Esophagus squamous epithelium (tissue), 5 donors: ENCODE results near the gene METTL14. TPM values are rescaled to one million over a fixed set of nuclear protein-coding genes. Genes with fewer than 3 reads are reported as not detected.

Experiments used
- DNase-seq: peaks from one replicate; lab custom pipeline; 2025; lab: John Stamatoyannopoulos, UW
- H3K27ac ChIP-seq, 4 donors: fragments of 200-600 bp; sonication (generic); one replicate each; pipeline ENCODE4 v1.5.1; 2016 to 2019; ENCODE audit warnings: mild to moderate bottlenecking in 1 of 4
- H3K27me3 ChIP-seq, 4 donors: fragments of 200-600 bp; sonication (generic); 1 replicate in 3 of 4; 2 replicates in 1 of 4; pipeline versions ENCODE4 v1.5.1 to v1.6.0; 2017 to 2021; ENCODE audit warnings: antibody characterized with exemption in 1 of 4
- H3K36me3 ChIP-seq, 3 donors: fragments of 200-600 bp; sonication (generic); one replicate each; pipeline ENCODE4 v1.5.1; 2016 to 2019
- H3K4me1 ChIP-seq, 3 donors: fragments of 200-600 bp; sonication (generic); one replicate each; pipeline ENCODE4 v1.5.1; 2017 to 2019
- H3K4me3 ChIP-seq, 4 donors: fragments of 200-600 bp; sonication (generic); 1 replicate in 3 of 4; 2 replicates in 1 of 4; pipeline ENCODE4 v1.5.1; 2016 to 2019; ENCODE audit warnings: mild to moderate bottlenecking in 2 of 4, moderate library complexity in 1 of 4
- H3K9me3 ChIP-seq, 3 donors: fragments of 200-600 bp; sonication (generic); one replicate each; pipeline ENCODE4 v1.5.1; 2016 to 2019
- POLR2A ChIP-seq, 4 donors: fragments of 450-650 bp; IDR thresholded peaks; one replicate each; pipeline ENCODE4 v1.6.1; 2017; ENCODE audit warnings: antibody characterized with exemption in 4 of 4, mild to moderate bottlenecking in 4 of 4, moderate library complexity in 3 of 4
- WGBS, 2 donors: methylation state at CpG; one replicate each; pipeline ENCODE4 v1.1.5; 2018; 5-methylcytosine and 5-hydroxymethylcytosine counted together
- intact Hi-C: fragments of 100-400 bp; cut with DNase I; formaldehyde crosslinking; loops from one replicate; pipeline ENCODE4 v1.15.0; 2022
- total RNA-seq, 4 donors: library from RNA; depleted of rRNA; stranded (reverse); fragments of >200 nt; gene quantifications; one replicate each; pipeline ENCODE4 v1.1.0, GENCODE V29; 2016
- TF ChIP-seq, protein P1 (sequence below), 6 experiments: fragments of 450-650 bp in 4 of 6; fragments of 200-600 bp in 2 of 6; sonication (generic) in 2 of 6; IDR thresholded peaks; one replicate each; pipeline ENCODE4 v1.5.1; 2016 to 2019; ENCODE audit warnings: antibody characterized with exemption in 6 of 6, mild to moderate bottlenecking in 4 of 6, moderate library complexity in 4 of 6
- donor health status: DM: yes; HTN: yes; CAD: no.

METTL14 gene
- total RNA-seq, 4 donors from 2014 or later, result 30.9 to 42.0 (median 32.0) TPM

DNA sequence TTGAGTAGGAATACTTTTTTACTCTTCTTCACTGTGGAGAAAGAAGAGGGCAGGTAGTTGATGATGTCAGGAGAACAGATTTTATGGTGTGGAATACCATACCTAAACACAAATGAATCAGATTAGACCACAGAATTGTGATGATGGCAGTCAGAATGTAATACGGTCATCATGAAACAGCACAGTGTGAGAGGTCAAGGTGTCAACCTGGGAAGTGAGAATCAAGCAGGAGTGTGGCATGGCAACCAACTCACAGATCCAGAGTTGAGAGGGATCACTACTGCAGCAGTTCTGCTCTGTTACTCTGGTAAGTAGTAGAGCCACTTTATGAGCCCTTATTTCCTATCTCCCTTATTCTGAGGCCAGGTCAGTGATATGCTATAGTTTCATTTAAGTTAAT lies 27.7 kb downstream of the METTL14 start:
- WGBS, 2 donors, result 50 to 84% methylated on average over 1 of the region's 1 CpG
- Histone ChIP-seq H3K36me3 (peaks cover 0 to 70% (median 12%) of the 10 kb centered on the region in 3 donors), H3K27ac (no peak overlapping the region), H3K27me3 (no peaks in the 10 kb centered on the region), H3K4me1 (no peaks in the 10 kb centered on the region), H3K4me3 (no peak overlapping the region), H3K9me3 (no peaks in the 10 kb centered on the region)
- intact Hi-C loops, result no loop called here
- TF ChIP-seq, protein P1, sequence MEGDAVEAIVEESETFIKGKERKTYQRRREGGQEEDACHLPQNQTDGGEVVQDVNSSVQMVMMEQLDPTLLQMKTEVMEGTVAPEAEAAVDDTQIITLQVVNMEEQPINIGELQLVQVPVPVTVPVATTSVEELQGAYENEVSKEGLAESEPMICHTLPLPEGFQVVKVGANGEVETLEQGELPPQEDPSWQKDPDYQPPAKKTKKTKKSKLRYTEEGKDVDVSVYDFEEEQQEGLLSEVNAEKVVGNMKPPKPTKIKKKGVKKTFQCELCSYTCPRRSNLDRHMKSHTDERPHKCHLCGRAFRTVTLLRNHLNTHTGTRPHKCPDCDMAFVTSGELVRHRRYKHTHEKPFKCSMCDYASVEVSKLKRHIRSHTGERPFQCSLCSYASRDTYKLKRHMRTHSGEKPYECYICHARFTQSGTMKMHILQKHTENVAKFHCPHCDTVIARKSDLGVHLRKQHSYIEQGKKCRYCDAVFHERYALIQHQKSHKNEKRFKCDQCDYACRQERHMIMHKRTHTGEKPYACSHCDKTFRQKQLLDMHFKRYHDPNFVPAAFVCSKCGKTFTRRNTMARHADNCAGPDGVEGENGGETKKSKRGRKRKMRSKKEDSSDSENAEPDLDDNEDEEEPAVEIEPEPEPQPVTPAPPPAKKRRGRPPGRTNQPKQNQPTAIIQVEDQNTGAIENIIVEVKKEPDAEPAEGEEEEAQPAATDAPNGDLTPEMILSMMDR (IDR thresholded peaks at IDR 0.05), result no peak
- TF ChIP-seq POLR2A (IDR thresholded peaks at IDR 0.05), result no peak
- DNase-seq, result no peak

DNA sequence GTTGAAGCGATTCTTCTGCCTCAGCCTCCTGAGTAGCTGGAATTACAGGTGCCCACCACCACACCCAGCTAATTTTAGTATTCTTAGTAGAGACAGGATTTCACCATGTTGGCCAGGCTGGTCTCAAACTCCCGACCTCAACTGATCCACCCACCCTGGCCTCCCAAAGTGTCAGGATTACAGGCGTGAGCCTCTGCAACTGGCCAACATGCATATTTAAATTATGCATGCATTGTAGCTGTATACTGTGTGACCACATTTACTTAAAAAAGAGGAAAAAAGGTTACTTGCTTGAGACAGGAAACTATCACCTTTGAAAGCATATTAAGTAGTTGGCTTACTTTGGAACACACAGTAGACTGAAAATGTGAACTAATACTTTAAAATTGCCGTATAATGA lies 29.5 kb downstream of the METTL14 start:
- TF ChIP-seq, protein P1 (IDR thresholded peaks at IDR 0.05), result no peak
- Histone ChIP-seq H3K4me3 (no peak overlapping the region), H3K4me1 (no peaks in the 10 kb centered on the region), H3K27me3 (no peaks in the 10 kb centered on the region), H3K27ac (no peak overlapping the region), H3K36me3 (peaks cover 0 to 52% (median 12%) of the 10 kb centered on the region in 3 donors), H3K9me3 (no peaks in the 10 kb centered on the region)
- 86 to 89% methylated on average over 4 of the region's 4 CpGs for WGBS, 2 donors
- no peak for DNase-seq
- intact Hi-C loops, result no loop called here

DNA sequence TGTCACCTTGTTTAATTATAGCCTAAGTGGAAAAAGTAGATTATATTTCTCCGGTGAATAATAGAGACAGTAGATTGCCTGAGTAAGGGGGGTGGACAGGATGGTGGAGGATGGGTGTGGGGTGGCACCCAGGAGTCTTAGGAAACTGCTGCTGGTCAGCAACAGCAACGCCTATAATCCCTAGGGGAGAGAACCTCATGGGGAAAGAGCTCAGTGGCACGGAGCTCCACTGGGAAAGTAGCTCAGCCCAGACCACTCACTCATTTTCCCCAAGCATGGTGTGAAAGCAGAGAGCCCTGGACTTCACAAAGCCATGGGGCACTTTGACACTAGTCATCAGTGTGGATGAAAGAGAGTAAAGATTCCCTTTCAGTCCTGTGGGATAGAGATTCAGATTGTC lies 31.1 kb downstream of the METTL14 start:
- intact Hi-C loops, result no loop called here
- no peaks in the 10 kb centered on the region for H3K27me3 ChIP-seq
- TF ChIP-seq, protein P1 (IDR thresholded peaks at IDR 0.05), result no peak
- no peak for TF ChIP-seq POLR2A (IDR thresholded peaks at IDR 0.05)
- 63 to 65% methylated on average over 3 of the region's 3 CpGs for WGBS, 2 donors
- no peak for DNase-seq
- H3K27ac ChIP-seq, result no peak overlapping the region
- no peaks in the 10 kb centered on the region for H3K4me1 ChIP-seq
- peaks cover 0 to 41% (median 0%) of the 10 kb centered on the region in 3 donors for H3K36me3 ChIP-seq
- no peak overlapping the region for H3K4me3 ChIP-seq
- no peaks in the 10 kb centered on the region for H3K9me3 ChIP-seq

DNA sequence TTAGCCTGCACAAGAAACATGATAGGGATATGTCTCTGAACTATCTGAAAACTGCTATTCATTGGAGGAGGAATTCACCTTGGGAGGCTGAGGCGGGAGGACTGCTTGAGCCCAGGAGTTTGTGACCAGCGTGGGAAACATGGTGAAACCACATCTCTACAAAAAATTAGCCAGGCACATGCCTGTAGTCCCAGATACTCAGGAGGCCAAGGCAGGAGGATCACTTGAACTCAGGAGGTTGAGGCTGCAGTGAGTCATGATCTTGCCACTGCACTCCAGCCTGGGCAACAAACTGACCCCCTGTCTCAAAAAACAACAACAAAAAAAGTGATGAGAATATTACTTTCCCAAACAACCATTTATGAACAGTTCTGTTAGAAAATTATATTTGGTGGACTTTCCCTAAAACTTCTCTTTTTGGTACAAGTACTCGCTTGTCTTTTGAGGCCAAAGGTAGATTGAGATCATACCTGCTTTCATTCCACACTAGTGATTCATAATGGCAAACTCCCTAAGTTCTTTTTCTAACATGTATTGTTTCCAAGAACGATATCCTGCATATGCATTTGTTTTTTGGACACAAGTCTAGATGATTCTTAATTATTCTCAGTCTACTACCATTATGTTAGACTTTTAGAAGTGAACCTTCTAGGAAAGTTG lies 33.4 kb downstream of the METTL14 start:
- H3K9me3 ChIP-seq, result no peaks in the 10 kb centered on the region
- no peak for DNase-seq
- H3K4me3 ChIP-seq, result no peak overlapping the region
- peaks cover 0 to 37% (median 0%) of the 10 kb centered on the region in 3 donors for H3K36me3 ChIP-seq
- intact Hi-C loops, result no loop called here
- H3K4me1 ChIP-seq, result no peaks in the 10 kb centered on the region
- TF ChIP-seq, protein P1 (IDR thresholded peaks at IDR 0.05), result no peak
- TF ChIP-seq POLR2A (IDR thresholded peaks at IDR 0.05), result no peak
- WGBS, 2 donors, result 74 to 79% methylated on average over 4 of the region's 4 CpGs
- no peak overlapping the region for H3K27ac ChIP-seq
- H3K27me3 ChIP-seq, result no peaks in the 10 kb centered on the region

DNA sequence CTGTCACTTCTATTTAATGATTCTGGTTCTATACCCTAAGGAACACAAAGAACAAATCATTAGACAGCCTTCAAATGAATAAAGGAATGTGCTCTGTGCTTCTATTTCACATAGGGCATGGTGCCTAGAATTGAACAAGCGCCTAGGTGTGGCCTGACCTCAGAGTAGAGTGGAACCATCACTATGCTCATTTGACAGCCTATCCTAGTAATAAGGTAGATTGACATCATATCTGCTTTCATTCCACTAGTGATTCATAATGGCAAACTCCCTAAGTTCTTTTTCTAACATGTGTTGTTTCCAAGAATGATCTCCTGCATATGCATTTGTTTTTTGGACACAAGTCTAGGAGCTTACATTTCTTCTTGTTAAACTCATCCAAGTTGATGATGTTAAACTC lies 36.6 kb downstream of the METTL14 start:
- Histone ChIP-seq H3K9me3 (no peaks in the 10 kb centered on the region), H3K27ac (no peak overlapping the region), H3K4me1 (no peaks in the 10 kb centered on the region), H3K36me3 (peaks cover 0 to 51% (median 3%) of the 10 kb centered on the region in 3 donors), H3K27me3 (no peaks in the 10 kb centered on the region), H3K4me3 (no peak overlapping the region)
- WGBS, 2 donors, result 92 to 100% methylated on average over 1 of the region's 1 CpG
- TF ChIP-seq, protein P1 (IDR thresholded peaks at IDR 0.05), result no peak
- TF ChIP-seq POLR2A (IDR thresholded peaks at IDR 0.05), result no peak
- intact Hi-C loops, result no loop called here
- DNase-seq, result no peak
